Neural cell (in vitro differentiated cells): Measurements from ENCODE around the gene URI1.

ENCODE experiments used
- EP300 ChIP-seq: fragments of 450-650 bp; conservative IDR thresholded peaks from 2 replicates; pipeline ENCODE4 v1.6.1; 2014; ENCODE audit warnings: antibody characterized with exemption, mild to moderate bottlenecking, moderate library complexity; ENCODE audit not compliant: poor library complexity, severe bottlenecking
- EZH2 ChIP-seq: fragments of 200-600, 300-800 bp; shearing (Covaris generic), sonication (generic); IDR thresholded peaks from 2 replicates; pipeline ENCODE4 v1.6.1; 2014; ENCODE audit warnings: antibody characterized with exemption, low read length, borderline replicate concordance, mild to moderate bottlenecking; ENCODE audit not compliant: insufficient read depth, poor library complexity, severe bottlenecking
- MXI1 ChIP-seq: fragments of 450-650 bp; conservative IDR thresholded peaks from 2 replicates; pipeline ENCODE4 v1.6.1; 2014; ENCODE audit warnings: antibody characterized with exemption, mild to moderate bottlenecking; ENCODE audit not compliant: poor library complexity, severe bottlenecking
- POLR2AphosphoS5 ChIP-seq: IDR thresholded peaks from 2 replicates; pipeline ENCODE4 v1.6.1; 2012
- RAD21 ChIP-seq: fragments of 450-650 bp; conservative IDR thresholded peaks from 2 replicates; pipeline ENCODE4 v1.6.1; 2014; ENCODE audit warnings: antibody characterized with exemption, mild to moderate bottlenecking, moderate library complexity
- TF ChIP-seq, protein P1 (sequence below): fragments of 450-650 bp; IDR thresholded peaks from 2 replicates; pipeline ENCODE4 v1.5.1; 2014; ENCODE audit warnings: antibody characterized with exemption, mild to moderate bottlenecking, moderate library complexity; ENCODE audit not compliant: poor library complexity, severe bottlenecking
- TF ChIP-seq, protein P2 (sequence below): IDR thresholded peaks from 2 replicates; pipeline ENCODE4 v1.6.1; 2012; ENCODE audit warnings: borderline replicate concordance

DNA sequence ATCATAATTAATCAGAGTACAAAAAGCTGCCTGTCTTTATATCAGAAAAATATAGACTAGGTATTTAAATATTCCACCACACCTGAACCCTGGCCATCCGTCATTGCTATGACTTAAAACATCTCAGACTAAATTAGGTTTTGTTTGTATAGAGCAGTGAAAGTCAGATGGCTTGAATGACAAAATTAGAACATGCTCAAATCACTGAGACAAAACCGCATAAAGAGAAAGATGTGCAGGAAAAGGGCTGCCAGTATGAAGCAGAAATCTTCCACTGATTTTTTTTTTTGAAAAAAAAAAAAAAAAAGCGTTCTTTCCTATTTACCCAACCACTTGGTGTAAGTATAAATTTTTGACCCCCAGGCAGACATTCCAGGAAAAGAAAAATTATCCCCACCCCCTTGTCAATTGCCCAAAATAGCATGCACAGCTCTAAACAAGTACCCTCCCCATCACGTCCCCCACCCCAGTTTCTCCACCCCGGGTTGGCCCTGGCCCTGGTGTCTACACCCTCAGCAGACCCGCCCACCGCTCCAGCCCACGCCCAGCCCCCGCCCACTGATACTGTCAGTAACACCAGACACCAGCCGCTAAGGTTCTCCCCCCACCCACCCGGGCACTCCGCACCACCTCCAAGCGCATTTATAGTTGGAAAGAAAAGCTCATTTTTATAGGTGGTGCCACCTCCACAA lies 118.6 kb downstream of the URI1 start:
- TF ChIP-seq, protein P1, sequence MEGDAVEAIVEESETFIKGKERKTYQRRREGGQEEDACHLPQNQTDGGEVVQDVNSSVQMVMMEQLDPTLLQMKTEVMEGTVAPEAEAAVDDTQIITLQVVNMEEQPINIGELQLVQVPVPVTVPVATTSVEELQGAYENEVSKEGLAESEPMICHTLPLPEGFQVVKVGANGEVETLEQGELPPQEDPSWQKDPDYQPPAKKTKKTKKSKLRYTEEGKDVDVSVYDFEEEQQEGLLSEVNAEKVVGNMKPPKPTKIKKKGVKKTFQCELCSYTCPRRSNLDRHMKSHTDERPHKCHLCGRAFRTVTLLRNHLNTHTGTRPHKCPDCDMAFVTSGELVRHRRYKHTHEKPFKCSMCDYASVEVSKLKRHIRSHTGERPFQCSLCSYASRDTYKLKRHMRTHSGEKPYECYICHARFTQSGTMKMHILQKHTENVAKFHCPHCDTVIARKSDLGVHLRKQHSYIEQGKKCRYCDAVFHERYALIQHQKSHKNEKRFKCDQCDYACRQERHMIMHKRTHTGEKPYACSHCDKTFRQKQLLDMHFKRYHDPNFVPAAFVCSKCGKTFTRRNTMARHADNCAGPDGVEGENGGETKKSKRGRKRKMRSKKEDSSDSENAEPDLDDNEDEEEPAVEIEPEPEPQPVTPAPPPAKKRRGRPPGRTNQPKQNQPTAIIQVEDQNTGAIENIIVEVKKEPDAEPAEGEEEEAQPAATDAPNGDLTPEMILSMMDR = no peak
- TF ChIP-seq EZH2 (no peak), POLR2AphosphoS5 (no peak), MXI1 (no peak), RAD21 (no peak), EP300 (no peak)
- TF ChIP-seq, protein P2, sequence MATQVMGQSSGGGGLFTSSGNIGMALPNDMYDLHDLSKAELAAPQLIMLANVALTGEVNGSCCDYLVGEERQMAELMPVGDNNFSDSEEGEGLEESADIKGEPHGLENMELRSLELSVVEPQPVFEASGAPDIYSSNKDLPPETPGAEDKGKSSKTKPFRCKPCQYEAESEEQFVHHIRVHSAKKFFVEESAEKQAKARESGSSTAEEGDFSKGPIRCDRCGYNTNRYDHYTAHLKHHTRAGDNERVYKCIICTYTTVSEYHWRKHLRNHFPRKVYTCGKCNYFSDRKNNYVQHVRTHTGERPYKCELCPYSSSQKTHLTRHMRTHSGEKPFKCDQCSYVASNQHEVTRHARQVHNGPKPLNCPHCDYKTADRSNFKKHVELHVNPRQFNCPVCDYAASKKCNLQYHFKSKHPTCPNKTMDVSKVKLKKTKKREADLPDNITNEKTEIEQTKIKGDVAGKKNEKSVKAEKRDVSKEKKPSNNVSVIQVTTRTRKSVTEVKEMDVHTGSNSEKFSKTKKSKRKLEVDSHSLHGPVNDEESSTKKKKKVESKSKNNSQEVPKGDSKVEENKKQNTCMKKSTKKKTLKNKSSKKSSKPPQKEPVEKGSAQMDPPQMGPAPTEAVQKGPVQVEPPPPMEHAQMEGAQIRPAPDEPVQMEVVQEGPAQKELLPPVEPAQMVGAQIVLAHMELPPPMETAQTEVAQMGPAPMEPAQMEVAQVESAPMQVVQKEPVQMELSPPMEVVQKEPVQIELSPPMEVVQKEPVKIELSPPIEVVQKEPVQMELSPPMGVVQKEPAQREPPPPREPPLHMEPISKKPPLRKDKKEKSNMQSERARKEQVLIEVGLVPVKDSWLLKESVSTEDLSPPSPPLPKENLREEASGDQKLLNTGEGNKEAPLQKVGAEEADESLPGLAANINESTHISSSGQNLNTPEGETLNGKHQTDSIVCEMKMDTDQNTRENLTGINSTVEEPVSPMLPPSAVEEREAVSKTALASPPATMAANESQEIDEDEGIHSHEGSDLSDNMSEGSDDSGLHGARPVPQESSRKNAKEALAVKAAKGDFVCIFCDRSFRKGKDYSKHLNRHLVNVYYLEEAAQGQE = no peak
